Esophagus muscularis mucosa (tissue), 4 donors: ENCODE results near the gene ASF1A.

ENCODE experiments used
- CTCF ChIP-seq, 3 experiments: fragments of 200-600 bp in 2 of 3; fragments of 450-650 bp in 1 of 3; sonication (generic) in 2 of 3; IDR thresholded peaks; one replicate each; pipeline ENCODE4 v1.5.1; 2017 to 2019; ENCODE audit warnings: antibody characterized with exemption in 3 of 3, mild to moderate bottlenecking in 2 of 3, moderate library complexity in 1 of 3
- EP300 ChIP-seq: sonication (generic); formaldehyde crosslinking; IDR thresholded peaks from one replicate; pipeline ENCODE4 v1.6.1; 2017; ENCODE audit warnings: antibody characterized with exemption
- POLR2A ChIP-seq: fragments of 450-650 bp; IDR thresholded peaks from one replicate; pipeline ENCODE4 v1.6.1; 2017; ENCODE audit warnings: antibody characterized with exemption, moderate library complexity, mild to moderate bottlenecking, low read depth

DNA sequence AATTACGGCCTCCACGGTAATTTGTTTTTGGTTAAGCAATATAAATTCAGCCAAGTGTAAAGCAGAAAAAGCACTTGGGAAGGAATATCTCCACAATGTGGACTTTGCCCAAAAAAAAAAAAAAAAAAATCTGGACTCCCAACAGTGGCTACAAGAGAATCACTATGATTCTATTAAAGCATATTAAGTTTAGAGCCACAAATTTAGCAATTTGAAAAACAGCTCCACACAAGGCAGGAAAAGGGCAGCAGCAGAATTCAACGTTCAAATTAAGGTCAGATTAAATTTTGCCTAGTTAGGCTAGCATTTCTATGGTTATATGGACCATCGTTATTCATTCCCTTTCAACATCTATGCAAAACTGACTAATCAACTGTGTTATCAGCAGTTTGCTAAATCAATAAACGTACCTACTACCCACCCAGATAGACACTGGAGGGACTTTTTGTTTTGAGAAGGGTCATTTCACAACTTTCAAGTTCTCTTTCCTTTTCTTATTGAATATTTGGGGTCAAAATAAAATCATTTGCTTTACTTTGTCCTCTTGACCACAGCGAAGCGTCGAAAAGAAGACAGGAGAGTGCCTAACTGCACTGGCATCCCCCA, 40.0 kb downstream of the ASF1A start:
- TF ChIP-seq POLR2A (no peak), CTCF (IDR thresholded peaks at IDR 0.05) (no peak), EP300 (no peak)
